Measurements from ENCODE around the gene OST4. TPM values are rescaled to one million over a fixed set of nuclear protein-coding genes. Genes with fewer than 3 reads are reported as not detected.
"Not testable (repeated sequence)": the region's sequence is repeated elsewhere in the genome, so short reads cannot be mapped to it uniquely, and the experiment has no call there.

The OST4 gene
- total RNA-seq, 1 donor from 2014 or later: 398 TPM

- DNase-seq (ENCODE audit: low read depth, low spot score): no peak
These were observed 8.7 kb upstream of the OST4 start for GRCh38 chr2:27080140-27080469.

- DNase-seq (ENCODE audit: low read depth, low spot score): no peak
These were observed 8.0 kb upstream of the OST4 start for GRCh38 chr2:27079233-27080139.

- DNase-seq (ENCODE audit: low read depth, low spot score): no peak
These were observed 7.1 kb upstream of the OST4 start, which contains the start of gene EMILIN1 for GRCh38 chr2:27078267-27079194. Gene EMILIN1 (plus strand): TSS chr2:27078615. CDS start chr2:27079066, 451 bp downstream.

- no peak for DNase-seq (ENCODE audit: low read depth, low spot score)
These were observed 5.8 kb upstream of the OST4 start for GRCh38 chr2:27077231-27077630.

- DNase-seq (ENCODE audit: low read depth, low spot score): no peak
These were observed 4.9 kb upstream of the OST4 start for GRCh38 chr2:27076323-27076722.

- not testable (repeated sequence) for DNase-seq (ENCODE audit: low read depth, low spot score)
These were observed 4.1 kb upstream of the OST4 start for GRCh38 chr2:27075566-27075871.

GRCh38 chr2:27074738-27075565 is 3.5 kb upstream of the OST4 start:
- no peak for DNase-seq (ENCODE audit: low read depth, low spot score)

GRCh38 chr2:27073782-27074181 is 2.3 kb upstream of the OST4 start:
- no peak for DNase-seq (ENCODE audit: low read depth, low spot score)

GRCh38 chr2:27072920-27073319 is 1.5 kb upstream of the OST4 start:
- no peak for DNase-seq (ENCODE audit: low read depth, low spot score)

- no peak for DNase-seq (ENCODE audit: low read depth, low spot score)
These were observed 756 bp upstream of the OST4 start for GRCh38 chr2:27071990-27072830.

- DNase-seq (ENCODE audit: low read depth, low spot score): no peak
These were observed 689 bp downstream of the OST4 start for GRCh38 chr2:27070653-27071276.

- DNase-seq (ENCODE audit: low read depth, low spot score): no peak
These were observed 1.4 kb downstream of the OST4 start for GRCh38 chr2:27069961-27070618.

GRCh38 chr2:27069436-27069835 is 2.0 kb downstream of the OST4 start:
- DNase-seq (ENCODE audit: low read depth, low spot score): no peak

- no peak for DNase-seq (ENCODE audit: low read depth, low spot score)
These were observed 4.1 kb downstream of the OST4 start for GRCh38 chr2:27067385-27067784.

- no peak for DNase-seq (ENCODE audit: low read depth, low spot score)
These were observed 6.3 kb downstream of the OST4 start for GRCh38 chr2:27065128-27065527.

- DNase-seq (ENCODE audit: low read depth, low spot score): no peak
These were observed 11.1 kb downstream of the OST4 start for GRCh38 chr2:27060323-27060722.

- DNase-seq (ENCODE audit: low read depth, low spot score): peak; percentile 39
These were observed 12.2 kb downstream of the OST4 start for GRCh38 chr2:27059141-27059820.

- DNase-seq (ENCODE audit: low read depth, low spot score): no peak
These were observed 13.2 kb downstream of the OST4 start for GRCh38 chr2:27058210-27058609.

GRCh38 chr2:27057184-27057583 is 14.3 kb downstream of the OST4 start:
- no peak for DNase-seq (ENCODE audit: low read depth, low spot score)
